ENCODE data around the gene TEX36.
"Not testable (repeated sequence)": the region's sequence is repeated elsewhere in the genome, so short reads cannot be mapped to it uniquely, and the experiment has no call there.

TEX36 gene

GRCh38 chr10:125620401-125620800 is 62.6 kb downstream of the TEX36 start:
- DNase-seq (ENCODE audit: low read depth in 1 of 2, low spot score in 1 of 2) = no peak
- no peak for TF ChIP-seq CTCF (IDR thresholded peaks at IDR 0.05; ENCODE audit: insufficient read depth, low read length)
- TF ChIP-seq SPI1 (IDR thresholded peaks at IDR 0.05; ENCODE audit: borderline replicate concordance, low read depth) = no peak
- no peak for TF ChIP-seq POLR2AphosphoS5 (IDR thresholded peaks at IDR 0.05; ENCODE audit: low read depth)
- TF ChIP-seq REST (IDR thresholded peaks at IDR 0.05; ENCODE audit: insufficient replicate concordance, low read depth) = no peak
- no peak for TF ChIP-seq GABPA (IDR thresholded peaks at IDR 0.05; ENCODE audit: low read depth)
- no peaks in the 10 kb centered on the region for H3K27me3 ChIP-seq (ENCODE audit: insufficient read depth, poor library complexity, severe bottlenecking)
- no peak overlapping the region for H3K27ac ChIP-seq (replicated peaks)
- H3K4me3 ChIP-seq (replicated peaks; ENCODE audit: insufficient read depth, low read length) = no peak overlapping the region

- H3K27me3 ChIP-seq (ENCODE audit: insufficient read depth, poor library complexity, severe bottlenecking); DNase-seq (ENCODE audit: low read depth in 1 of 2, low spot score in 1 of 2); H3K27ac ChIP-seq (replicated peaks); H3K4me3 ChIP-seq (replicated peaks; ENCODE audit: insufficient read depth, low read length): not testable (repeated sequence)
Observed at GRCh38 chr10:125613062-125613461, 69.9 kb downstream of the TEX36 start.

GRCh38 chr10:125611756-125612155 is 71.2 kb downstream of the TEX36 start:
- TF ChIP-seq CTCF (IDR thresholded peaks at IDR 0.05; ENCODE audit: insufficient read depth, low read length) = no peak
- TF ChIP-seq REST (IDR thresholded peaks at IDR 0.05; ENCODE audit: insufficient replicate concordance, low read depth) = no peak
- TF ChIP-seq SPI1 (IDR thresholded peaks at IDR 0.05; ENCODE audit: borderline replicate concordance, low read depth) = no peak
- no peak for TF ChIP-seq GABPA (IDR thresholded peaks at IDR 0.05; ENCODE audit: low read depth)
- TF ChIP-seq POLR2AphosphoS5 (IDR thresholded peaks at IDR 0.05; ENCODE audit: low read depth) = no peak
- DNase-seq (ENCODE audit: low read depth in 1 of 2, low spot score in 1 of 2) = no peak
- no peak overlapping the region for H3K4me3 ChIP-seq (replicated peaks; ENCODE audit: insufficient read depth, low read length)
- H3K27ac ChIP-seq (replicated peaks) = no peak overlapping the region
- no peaks in the 10 kb centered on the region for H3K27me3 ChIP-seq (ENCODE audit: insufficient read depth, poor library complexity, severe bottlenecking)

GRCh38 chr10:125611216-125611615 is 71.7 kb downstream of the TEX36 start:
- Histone ChIP-seq H3K27ac (replicated peaks) (no peak overlapping the region), H3K4me3 (replicated peaks; ENCODE audit: insufficient read depth, low read length) (no peak overlapping the region), H3K27me3 (ENCODE audit: insufficient read depth, poor library complexity, severe bottlenecking) (no peaks in the 10 kb centered on the region)
- no peak for DNase-seq (ENCODE audit: low read depth in 1 of 2, low spot score in 1 of 2)
- TF ChIP-seq POLR2AphosphoS5 (IDR thresholded peaks at IDR 0.05; ENCODE audit: low read depth) = no peak
- TF ChIP-seq GABPA (IDR thresholded peaks at IDR 0.05; ENCODE audit: low read depth) = no peak
- TF ChIP-seq SPI1 (IDR thresholded peaks at IDR 0.05; ENCODE audit: borderline replicate concordance, low read depth) = no peak
- TF ChIP-seq CTCF (IDR thresholded peaks at IDR 0.05; ENCODE audit: insufficient read depth, low read length) = no peak
- TF ChIP-seq REST (IDR thresholded peaks at IDR 0.05; ENCODE audit: insufficient replicate concordance, low read depth) = no peak
